HFFc6 (cell line): ENCODE measurements around the gene KCNH8. TPM values are rescaled to one million over a fixed set of nuclear protein-coding genes. Genes with fewer than 3 reads are reported as not detected.

ENCODE experiments used
- DNase-seq: peaks from one replicate; pipeline ENCODE4 v3.0.0-alpha.2; 2018
- H3K27ac Mint-ChIP-seq: 2 replicates; pipeline ENCODE4 v1.8.0; 2020; ENCODE audit warnings: mild to moderate bottlenecking, mixed read lengths
- H3K27me3 Mint-ChIP-seq: 2 replicates; pipeline ENCODE4 v1.8.0; 2021; ENCODE audit warnings: mild to moderate bottlenecking, moderate library complexity, mixed read lengths; ENCODE audit not compliant: insufficient read depth
- H3K36me3 Mint-ChIP-seq: 2 replicates; pipeline ENCODE4 v1.8.0; 2021; ENCODE audit warnings: low read depth, mixed read lengths
- H3K4me1 Mint-ChIP-seq: 2 replicates; pipeline ENCODE4 v1.8.0; 2020; ENCODE audit warnings: low read depth, mixed read lengths
- H3K4me3 Mint-ChIP-seq: 2 replicates; pipeline ENCODE4 v1.8.0; 2020; ENCODE audit warnings: mild to moderate bottlenecking, moderate library complexity, mixed read lengths
- H3K9me3 Mint-ChIP-seq: 2 replicates; pipeline ENCODE4 v1.8.0; 2020; ENCODE audit warnings: mild to moderate bottlenecking, mixed read lengths
- total RNA-seq, 6 experiments: library from RNA; stranded (reverse); fragmentation: NEBNext Ultra II Directional; extraction: Animal tissue kit (Norgen Biotek cat#: 25700); gene quantifications; 2 replicates in 1 of 6; 3 replicates in 5 of 6; pipeline ENCODE4 v1.2.3, GENCODE V29; 2021
- TF ChIP-seq, protein P1 (sequence below): fragments of 200-600 bp; sonication (generic); IDR thresholded peaks from 2 replicates; pipeline ENCODE4 v1.5.0; 2021; ENCODE audit warnings: antibody characterized with exemption, mild to moderate bottlenecking

KCNH8 gene
- total RNA-seq, 6 experiments from 2014 or later = not detected

DNA sequence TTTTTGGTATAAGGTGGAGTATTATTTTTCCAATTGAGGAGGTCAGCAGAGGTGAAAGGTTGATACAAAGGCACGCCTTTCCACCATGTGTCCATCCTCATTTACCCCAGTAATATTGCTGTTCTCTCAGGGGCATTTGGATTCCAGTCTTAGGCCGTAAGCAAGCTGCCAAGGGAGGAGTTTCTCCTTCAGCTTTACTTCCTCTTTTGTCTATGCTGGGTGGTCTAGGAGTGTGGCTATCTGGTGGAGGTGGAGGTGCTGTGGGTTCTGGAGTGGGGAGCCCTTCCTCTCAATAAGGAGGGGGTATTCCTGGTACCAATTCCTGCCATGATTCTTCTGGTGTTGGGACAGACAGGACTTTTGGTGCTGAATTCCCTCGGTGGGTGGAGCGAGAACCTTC is 340.6 kb downstream of the KCNH8 start:
- Mint-ChIP-seq H3K4me3 (no peak overlapping the region), H3K27ac (no peak overlapping the region), H3K4me1 (no peaks in the 10 kb centered on the region), H3K36me3 (no peaks in the 10 kb centered on the region; the same call in 1 of the 2 replicates), H3K27me3 (no peaks in the 10 kb centered on the region; the same call in 1 of the 2 replicates), H3K9me3 (peaks cover 48% of the 10 kb centered on the region)
- DNase-seq = no peak
- TF ChIP-seq, protein P1, sequence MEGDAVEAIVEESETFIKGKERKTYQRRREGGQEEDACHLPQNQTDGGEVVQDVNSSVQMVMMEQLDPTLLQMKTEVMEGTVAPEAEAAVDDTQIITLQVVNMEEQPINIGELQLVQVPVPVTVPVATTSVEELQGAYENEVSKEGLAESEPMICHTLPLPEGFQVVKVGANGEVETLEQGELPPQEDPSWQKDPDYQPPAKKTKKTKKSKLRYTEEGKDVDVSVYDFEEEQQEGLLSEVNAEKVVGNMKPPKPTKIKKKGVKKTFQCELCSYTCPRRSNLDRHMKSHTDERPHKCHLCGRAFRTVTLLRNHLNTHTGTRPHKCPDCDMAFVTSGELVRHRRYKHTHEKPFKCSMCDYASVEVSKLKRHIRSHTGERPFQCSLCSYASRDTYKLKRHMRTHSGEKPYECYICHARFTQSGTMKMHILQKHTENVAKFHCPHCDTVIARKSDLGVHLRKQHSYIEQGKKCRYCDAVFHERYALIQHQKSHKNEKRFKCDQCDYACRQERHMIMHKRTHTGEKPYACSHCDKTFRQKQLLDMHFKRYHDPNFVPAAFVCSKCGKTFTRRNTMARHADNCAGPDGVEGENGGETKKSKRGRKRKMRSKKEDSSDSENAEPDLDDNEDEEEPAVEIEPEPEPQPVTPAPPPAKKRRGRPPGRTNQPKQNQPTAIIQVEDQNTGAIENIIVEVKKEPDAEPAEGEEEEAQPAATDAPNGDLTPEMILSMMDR = no peak

DNA sequence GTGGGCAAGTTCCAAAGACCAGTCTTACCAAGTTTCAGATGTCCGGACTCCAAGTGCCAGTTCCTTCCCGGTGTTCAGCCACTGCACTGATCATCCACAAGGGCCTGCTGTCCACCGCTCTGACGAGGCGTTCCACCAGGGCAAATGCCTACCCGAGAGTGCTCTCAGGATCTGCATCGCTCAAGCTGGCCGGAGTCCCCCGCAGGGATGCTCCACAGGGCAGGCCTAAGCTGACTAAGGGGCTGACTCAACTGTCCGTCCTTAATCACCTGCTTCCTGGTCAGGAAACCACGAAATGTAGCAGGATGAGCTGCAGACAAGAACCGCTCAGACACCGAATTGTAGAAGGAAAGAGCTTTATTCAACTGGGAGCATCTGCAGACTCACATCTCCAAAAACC is 341.6 kb downstream of the KCNH8 start:
- Mint-ChIP-seq H3K4me3 (no peak overlapping the region), H3K27ac (no peak overlapping the region), H3K9me3 (peaks cover 48% of the 10 kb centered on the region), H3K4me1 (no peaks in the 10 kb centered on the region), H3K27me3 (no peaks in the 10 kb centered on the region; the same call in 1 of the 2 replicates), H3K36me3 (no peaks in the 10 kb centered on the region; the same call in 1 of the 2 replicates)
- TF ChIP-seq, protein P1 = no peak
- no peak for DNase-seq

DNA sequence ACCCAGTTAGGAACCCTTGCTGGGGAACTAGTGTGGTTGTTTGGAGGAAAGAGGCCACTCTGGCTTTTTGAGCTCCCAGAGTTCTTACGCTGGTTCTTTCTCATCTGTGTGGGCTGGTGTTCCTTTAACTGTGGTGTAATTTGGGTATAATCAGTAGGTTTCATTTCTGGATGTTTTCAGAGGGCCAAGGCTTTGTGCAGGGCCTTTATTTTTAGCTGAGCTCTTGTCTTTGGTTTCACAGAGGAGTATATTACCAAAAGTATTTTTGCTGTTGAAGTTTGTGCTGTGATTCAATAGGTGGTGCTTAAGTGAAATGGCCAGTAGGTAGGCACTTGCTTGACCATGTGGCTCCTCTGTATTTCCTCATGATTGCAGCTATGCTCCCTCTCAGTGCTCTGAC is 357.9 kb downstream of the KCNH8 start:
- no peaks in the 10 kb centered on the region; the same call in 1 of the 2 replicates for H3K27me3 Mint-ChIP-seq
- no peaks in the 10 kb centered on the region for H3K36me3 Mint-ChIP-seq
- H3K4me3 Mint-ChIP-seq = no peak overlapping the region
- H3K9me3 Mint-ChIP-seq = peaks cover 20% of the 10 kb centered on the region
- TF ChIP-seq, protein P1 = no peak
- DNase-seq = no peak
- no peak overlapping the region for H3K27ac Mint-ChIP-seq
- no peaks in the 10 kb centered on the region for H3K4me1 Mint-ChIP-seq

DNA sequence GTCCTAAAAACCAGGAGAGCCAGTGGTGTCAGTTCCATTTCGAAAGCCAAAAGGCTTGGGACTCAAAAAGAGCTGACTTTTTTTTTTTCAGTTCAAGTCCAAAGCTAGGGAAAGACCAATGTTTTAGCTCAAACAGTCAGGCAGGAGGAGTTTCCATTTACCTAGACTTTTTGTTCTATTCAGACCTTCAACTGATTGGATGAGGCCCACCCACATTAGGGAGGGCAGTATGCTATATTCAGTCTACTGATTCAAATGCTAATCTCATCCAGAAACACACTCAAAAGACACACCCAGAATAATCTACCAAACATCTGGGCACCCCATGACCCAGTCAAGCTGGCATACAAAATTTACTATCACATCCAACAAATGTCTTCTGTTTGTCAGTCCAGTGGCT is 374.0 kb downstream of the KCNH8 start:
- H3K27me3 Mint-ChIP-seq = no peaks in the 10 kb centered on the region
- no peak overlapping the region for H3K4me3 Mint-ChIP-seq
- no peaks in the 10 kb centered on the region for H3K36me3 Mint-ChIP-seq
- H3K4me1 Mint-ChIP-seq = no peaks in the 10 kb centered on the region
- no peak overlapping the region for H3K27ac Mint-ChIP-seq
- DNase-seq = no peak
- TF ChIP-seq, protein P1 = no peak
- peaks cover 21% of the 10 kb centered on the region for H3K9me3 Mint-ChIP-seq

DNA sequence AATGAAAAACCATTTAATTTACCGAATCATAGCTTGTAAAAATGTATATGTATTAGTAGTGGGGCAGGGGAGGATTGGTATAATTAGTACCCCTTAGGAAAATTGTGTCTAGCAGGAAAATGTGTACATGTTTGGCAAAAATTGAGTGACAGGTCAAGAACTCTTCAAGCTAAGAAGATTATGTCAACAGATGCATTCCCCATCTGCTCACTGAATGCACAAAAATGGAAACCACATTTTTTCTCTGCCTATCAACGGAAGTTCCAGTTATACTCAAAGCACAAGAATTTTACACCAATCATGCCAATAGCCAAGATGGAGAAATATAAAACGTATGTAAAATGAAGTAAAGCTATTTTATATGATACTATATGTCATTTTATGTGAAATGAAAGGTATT is 377.8 kb downstream of the KCNH8 start:
- no peak for DNase-seq
- Mint-ChIP-seq H3K4me1 (no peaks in the 10 kb centered on the region), H3K27ac (no peak overlapping the region), H3K36me3 (no peaks in the 10 kb centered on the region), H3K27me3 (no peaks in the 10 kb centered on the region), H3K9me3 (peaks cover 20% of the 10 kb centered on the region), H3K4me3 (no peak overlapping the region)
- TF ChIP-seq, protein P1 = no peak

DNA sequence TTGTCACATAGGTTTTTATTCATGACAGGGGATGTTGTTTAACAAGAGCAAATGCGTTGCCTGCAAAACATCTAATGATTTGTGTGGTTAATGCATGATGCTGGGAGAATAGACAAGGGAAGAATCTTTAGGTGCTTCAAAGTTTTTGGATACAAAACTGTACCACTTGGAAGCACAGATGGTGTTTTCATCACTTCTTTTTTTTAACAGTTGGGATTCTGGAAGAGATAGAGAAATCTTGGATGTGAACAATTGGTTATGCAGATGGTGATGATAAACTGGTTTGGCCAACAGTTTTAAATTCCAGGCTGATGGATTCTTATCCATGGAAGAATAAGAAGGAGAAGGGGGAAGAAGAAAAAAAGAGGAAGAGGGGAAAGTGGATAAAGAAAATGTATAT is 379.4 kb downstream of the KCNH8 start:
- Mint-ChIP-seq H3K4me1 (no peaks in the 10 kb centered on the region), H3K4me3 (no peak overlapping the region), H3K27me3 (no peaks in the 10 kb centered on the region), H3K36me3 (no peaks in the 10 kb centered on the region), H3K27ac (no peak overlapping the region), H3K9me3 (peaks cover 24% of the 10 kb centered on the region)
- TF ChIP-seq, protein P1 = no peak
- DNase-seq = no peak
